A549 (cell line): Measurements from ENCODE around the gene ZNF793. TPM values are rescaled to one million over a fixed set of nuclear protein-coding genes. Genes with fewer than 3 reads are reported as not detected.

Source experiments
- ATAC-seq, 2 experiments: fragments of 200-7000 bp in 1 of 2; fragments of >200 bp in 1 of 2; cut with Nextera tagmentation in 1 of 2; cut with Tn5 transposase in 1 of 2; 3 replicates each; pipeline versions ENCODE4 v1.8.0 to v1.9.1; 2018 to 2020; ENCODE audit warnings: mild to moderate bottlenecking in 1 of 2, moderate library complexity in 1 of 2
- CTCF ChIA-PET: fragments of 300-600 bp; sonication (Branson Sonifier 250); formaldehyde crosslinking; extraction: SDS; loops from one replicate; lab custom pipeline; 2021; ENCODE audit warnings: antibody characterized with exemption, inconsistent platforms; lab: Yijun Ruan, JAX
- POLR2A ChIA-PET: fragments of 350-600 bp; formaldehyde crosslinking; extraction: SDS; loops from one replicate; lab custom pipeline; 2021; ENCODE audit warnings: antibody characterized with exemption, inconsistent platforms; lab: Yijun Ruan, JAX
- DNase-seq, 2 experiments: peaks; one replicate each; pipeline versions ENCODE4 v3.0.0 to v3.0.0-alpha.2; 2011 to 2016; ENCODE audit warnings: low read depth in 1 of 2, low spot score in 1 of 2
- FAIRE-seq: peaks from 2 replicates; lab custom pipeline; 2011; peaks lifted over from hg19 to GRCh38; lab: Jason Lieb, UNC
- H3K27ac ChIP-seq, 2 experiments: fragments of >200 bp; sonication (Bioruptor Twin); formaldehyde crosslinking; 3 replicates each; pipeline ENCODE4 v1.5.1; 2016 to 2017
- H3K4me1 ChIP-seq: fragments of >200 bp; sonication (Bioruptor Twin); formaldehyde crosslinking; 3 replicates; pipeline ENCODE4 v1.6.1; 2016
- H3K4me2 ChIP-seq: fragments of >200 bp; sonication (Bioruptor Twin); formaldehyde crosslinking; 3 replicates; pipeline ENCODE4 v1.6.1; 2016
- H3K4me3 ChIP-seq: fragments of >200 bp; sonication (Bioruptor Twin); formaldehyde crosslinking; 3 replicates; pipeline ENCODE4 v1.5.1; 2016
- H3K9me3 ChIP-seq: fragments of >200 bp; sonication (Bioruptor Twin); formaldehyde crosslinking; 3 replicates; pipeline ENCODE4 v1.6.1; 2016
- CBX2 ChIP-seq: fragments of 200-600 bp; sonication (generic); IDR thresholded peaks from 2 replicates; pipeline ENCODE4 v1.6.1; 2016; ENCODE audit warnings: low read depth, mild to moderate bottlenecking, borderline replicate concordance
- CEBPB ChIP-seq, 2 experiments: fragments of >200 bp in 1 of 2; sonication (Bioruptor Twin) in 1 of 2; formaldehyde crosslinking in 1 of 2; IDR thresholded peaks; 2 replicates each; pipeline ENCODE4 v1.6.1; 2012 to 2016
- ESRRA ChIP-seq: fragments of 150-350 bp; IDR thresholded peaks from 2 replicates; pipeline ENCODE4 v1.6.1; 2014; ENCODE audit warnings: mild to moderate bottlenecking, low read length, borderline replicate concordance
- FOSL2 ChIP-seq, 2 experiments: fragments of 450-650 bp in 1 of 2; fragments of >200 bp in 1 of 2; sonication (Bioruptor Twin) in 1 of 2; formaldehyde crosslinking; IDR thresholded peaks; 2 replicates each; pipeline versions ENCODE4 v1.5.0 to v1.6.1; 2016 to 2020; ENCODE audit warnings: mild to moderate bottlenecking in 1 of 2, moderate library complexity in 1 of 2
- GATA3 ChIP-seq: IDR thresholded peaks from 2 replicates; pipeline ENCODE4 v1.6.1; 2012; ENCODE audit warnings: borderline replicate concordance
- JUNB ChIP-seq: fragments of >200 bp; sonication (Bioruptor Twin); formaldehyde crosslinking; IDR thresholded peaks from 2 replicates; pipeline ENCODE4 v1.6.1; 2016
- NFE2L2 ChIP-seq: fragments of 150-350 bp; conservative IDR thresholded peaks from 2 replicates; pipeline ENCODE4 v1.6.1; 2014; ENCODE audit warnings: low read length
- NPAS2 ChIP-seq: fragments of 250-450 bp; sonication (Bioruptor Pico); IDR thresholded peaks from 2 replicates; pipeline ENCODE4 v1.8.0; 2022; ENCODE audit warnings: mild to moderate bottlenecking, moderate library complexity, borderline replicate concordance
- RARB ChIP-seq: fragments of 250-450 bp; sonication (Bioruptor Pico); IDR thresholded peaks from 2 replicates; pipeline ENCODE4 v1.8.0; 2021; ENCODE audit warnings: mild to moderate bottlenecking, moderate library complexity
- RFX5 ChIP-seq: fragments of 450-650 bp; IDR thresholded peaks from 2 replicates; pipeline ENCODE4 v1.7.1; 2014; ENCODE audit warnings: antibody characterized with exemption, mild to moderate bottlenecking, moderate library complexity
- SMC3 ChIP-seq: fragments of >200 bp; sonication (Bioruptor Twin); formaldehyde crosslinking; IDR thresholded peaks from 3 replicates; pipeline ENCODE4 v1.6.1; 2018; ENCODE audit warnings: inconsistent platforms
- SREBF2 ChIP-seq: fragments of 450-650 bp; IDR thresholded peaks from 2 replicates; pipeline ENCODE4 v1.6.1; 2014; ENCODE audit warnings: mild to moderate bottlenecking, moderate library complexity
- WGBS: methylation state at CpG from one replicate; pipeline ENCODE4 v1.1.6; 2017; ENCODE audit errors: missing lambda C conversion rate; 5-methylcytosine and 5-hydroxymethylcytosine counted together
- polyA plus RNA-seq, 4 experiments: library from polyadenylated mRNA; depleted of rRNA in 3 of 4; stranded (reverse); fragments of >200 nt; fragmentation: RNase III in 1 of 4; extraction: RNeasy Plus Mini Kit Qiagen cat#74134 plus additional on column Dnase treatment in 1 of 4; gene quantifications; 2 replicates in 3 of 4; 3 replicates in 1 of 4; pipeline ENCODE4 v1.2.3, GENCODE V29; 2011 to 2017
- TF ChIP-seq, protein P1 (sequence below): IDR thresholded peaks from 2 replicates; pipeline ENCODE4 v1.6.1; 2012
- TF ChIP-seq, protein P2 (sequence below): IDR thresholded peaks from 2 replicates; pipeline ENCODE4 v1.6.1; 2012; ENCODE audit warnings: low read depth, borderline replicate concordance
- TF ChIP-seq, protein P3 (sequence below): fragments of 200-600 bp; sonication (generic); IDR thresholded peaks from 2 replicates; pipeline ENCODE4 v1.6.1; 2016; ENCODE audit warnings: antibody characterized with exemption, mild to moderate bottlenecking, moderate library complexity
- TF ChIP-seq, protein P4 (sequence below): fragments of 250-450 bp; sonication (Bioruptor Pico); IDR thresholded peaks from 2 replicates; pipeline ENCODE4 v1.5.0; 2020; ENCODE audit warnings: low read depth, mild to moderate bottlenecking, moderate library complexity
- TF ChIP-seq, protein P5 (sequence below): fragments of >200 bp; sonication (Bioruptor Twin); formaldehyde crosslinking; IDR thresholded peaks from 2 replicates; pipeline ENCODE4 v1.6.1; 2016

The ZNF793 gene
- polyA plus RNA-seq, 2 of the 4 experiments (the other 2 are of a cell fraction) = 0.12 to 0.17 TPM

DNA sequence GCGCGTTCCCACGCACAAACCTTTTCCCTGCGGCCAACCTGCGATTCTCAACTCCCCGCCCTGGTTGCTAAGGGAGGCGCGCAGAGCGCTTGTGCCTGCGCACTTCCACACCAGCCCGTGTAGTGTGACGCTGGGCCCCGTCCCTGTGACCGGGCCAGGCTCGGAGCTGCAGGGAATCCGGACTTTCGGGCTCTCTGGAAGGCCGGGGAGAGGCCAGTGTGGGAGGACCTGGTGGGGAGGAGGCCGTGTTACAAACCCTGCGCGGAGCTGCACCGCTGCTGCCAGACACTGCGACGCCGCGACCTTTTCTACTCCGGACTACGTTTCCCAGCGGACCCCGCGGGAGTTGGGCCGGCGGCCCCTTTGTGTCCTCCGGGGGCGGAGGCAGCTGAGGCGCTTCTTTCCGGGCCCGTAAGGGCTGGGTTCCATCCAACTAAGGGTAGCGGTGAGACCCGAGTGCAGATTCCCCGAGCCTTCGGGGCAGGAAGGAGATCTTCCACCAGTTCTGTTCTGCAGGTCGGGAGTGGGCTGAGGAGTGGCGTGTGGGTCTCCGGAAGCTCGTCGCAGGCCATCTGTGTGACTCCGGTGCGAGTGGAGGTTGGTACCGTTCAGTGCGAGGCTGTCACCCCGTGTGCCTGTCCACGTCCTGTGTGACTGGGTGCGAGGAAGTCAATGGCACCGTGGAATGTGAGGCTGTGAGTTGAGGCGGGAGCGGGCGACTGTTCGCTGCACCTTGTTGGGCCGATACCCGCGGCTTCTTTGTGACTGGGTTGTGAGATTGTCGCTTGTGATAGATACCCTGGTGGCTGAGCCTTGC is 37.6 kb upstream of the ZNF793 start, which contains the start of gene ZNF570 (continued):
- TF ChIP-seq, protein P1, sequence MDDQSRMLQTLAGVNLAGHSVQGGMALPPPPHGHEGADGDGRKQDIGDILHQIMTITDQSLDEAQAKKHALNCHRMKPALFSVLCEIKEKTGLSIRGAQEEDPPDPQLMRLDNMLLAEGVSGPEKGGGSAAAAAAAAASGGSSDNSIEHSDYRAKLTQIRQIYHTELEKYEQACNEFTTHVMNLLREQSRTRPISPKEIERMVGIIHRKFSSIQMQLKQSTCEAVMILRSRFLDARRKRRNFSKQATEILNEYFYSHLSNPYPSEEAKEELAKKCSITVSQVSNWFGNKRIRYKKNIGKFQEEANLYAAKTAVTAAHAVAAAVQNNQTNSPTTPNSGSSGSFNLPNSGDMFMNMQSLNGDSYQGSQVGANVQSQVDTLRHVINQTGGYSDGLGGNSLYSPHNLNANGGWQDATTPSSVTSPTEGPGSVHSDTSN = 0 out of 2 replicates have a peak, but pooled peaks have one; percentile 46
- TF ChIP-seq, protein P2, sequence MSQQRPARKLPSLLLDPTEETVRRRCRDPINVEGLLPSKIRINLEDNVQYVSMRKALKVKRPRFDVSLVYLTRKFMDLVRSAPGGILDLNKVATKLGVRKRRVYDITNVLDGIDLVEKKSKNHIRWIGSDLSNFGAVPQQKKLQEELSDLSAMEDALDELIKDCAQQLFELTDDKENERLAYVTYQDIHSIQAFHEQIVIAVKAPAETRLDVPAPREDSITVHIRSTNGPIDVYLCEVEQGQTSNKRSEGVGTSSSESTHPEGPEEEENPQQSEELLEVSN = peak; percentile 76
- TF ChIP-seq FOSL2 (IDR thresholded peaks at IDR 0.05) (no peak), FOSL2 (CRISPR knock-in tag; IDR thresholded peaks at IDR 0.05) (peak; percentile 10; the same call in 1 of the 2 replicates)
- TF ChIP-seq, protein P3, sequence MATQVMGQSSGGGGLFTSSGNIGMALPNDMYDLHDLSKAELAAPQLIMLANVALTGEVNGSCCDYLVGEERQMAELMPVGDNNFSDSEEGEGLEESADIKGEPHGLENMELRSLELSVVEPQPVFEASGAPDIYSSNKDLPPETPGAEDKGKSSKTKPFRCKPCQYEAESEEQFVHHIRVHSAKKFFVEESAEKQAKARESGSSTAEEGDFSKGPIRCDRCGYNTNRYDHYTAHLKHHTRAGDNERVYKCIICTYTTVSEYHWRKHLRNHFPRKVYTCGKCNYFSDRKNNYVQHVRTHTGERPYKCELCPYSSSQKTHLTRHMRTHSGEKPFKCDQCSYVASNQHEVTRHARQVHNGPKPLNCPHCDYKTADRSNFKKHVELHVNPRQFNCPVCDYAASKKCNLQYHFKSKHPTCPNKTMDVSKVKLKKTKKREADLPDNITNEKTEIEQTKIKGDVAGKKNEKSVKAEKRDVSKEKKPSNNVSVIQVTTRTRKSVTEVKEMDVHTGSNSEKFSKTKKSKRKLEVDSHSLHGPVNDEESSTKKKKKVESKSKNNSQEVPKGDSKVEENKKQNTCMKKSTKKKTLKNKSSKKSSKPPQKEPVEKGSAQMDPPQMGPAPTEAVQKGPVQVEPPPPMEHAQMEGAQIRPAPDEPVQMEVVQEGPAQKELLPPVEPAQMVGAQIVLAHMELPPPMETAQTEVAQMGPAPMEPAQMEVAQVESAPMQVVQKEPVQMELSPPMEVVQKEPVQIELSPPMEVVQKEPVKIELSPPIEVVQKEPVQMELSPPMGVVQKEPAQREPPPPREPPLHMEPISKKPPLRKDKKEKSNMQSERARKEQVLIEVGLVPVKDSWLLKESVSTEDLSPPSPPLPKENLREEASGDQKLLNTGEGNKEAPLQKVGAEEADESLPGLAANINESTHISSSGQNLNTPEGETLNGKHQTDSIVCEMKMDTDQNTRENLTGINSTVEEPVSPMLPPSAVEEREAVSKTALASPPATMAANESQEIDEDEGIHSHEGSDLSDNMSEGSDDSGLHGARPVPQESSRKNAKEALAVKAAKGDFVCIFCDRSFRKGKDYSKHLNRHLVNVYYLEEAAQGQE = no peak

DNA sequence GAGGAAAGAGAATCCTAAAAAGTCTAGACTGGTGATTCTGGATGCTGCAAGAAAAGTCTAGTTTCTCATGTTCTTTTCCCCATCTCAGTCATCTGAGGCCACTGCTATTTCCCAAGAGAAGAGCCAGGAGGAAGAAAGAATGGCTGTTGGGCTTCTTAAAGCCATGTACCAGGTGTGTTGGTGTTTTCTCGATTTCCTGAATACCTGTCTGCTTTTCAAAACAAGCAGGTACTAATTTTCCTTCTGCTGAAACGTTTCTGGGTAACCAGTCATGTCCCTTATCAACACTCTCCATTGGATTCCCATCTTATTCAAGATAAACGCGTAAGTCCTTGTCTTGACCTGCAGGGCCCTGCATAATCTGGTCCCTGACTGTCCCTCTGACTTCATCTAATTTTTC is 36.5 kb upstream of the ZNF793 start:
- Histone ChIP-seq H3K4me2 (peak overlapping the region; percentile 71), H3K9me3 (peaks cover 77% of the 10 kb centered on the region), H3K4me3 (no peak overlapping the region), H3K27ac (no peak overlapping the region), H3K4me1 (no peaks in the 10 kb centered on the region)
- FAIRE-seq (peak; percentile 28), ATAC-seq (no peak), DNase-seq (no peak)
- POLR2A ChIA-PET = interaction anchor here (0.6 to 0.7 kb wide), 2 partner anchors 253 to 1294 kb away, joined by 4 to 5 read pairs; no protein-coding TSS in a partner anchor
- CTCF ChIA-PET = interaction anchor here (0.6 to 0.7 kb wide), 3 partner anchors 14 to 544 kb away, joined by 3 to 6 read pairs (median 4); no protein-coding TSS in a partner anchor
- WGBS = 66% methylated on average over 4 of the region's 4 CpGs
- no peak for TF ChIP-seq NPAS2
- TF ChIP-seq, protein P4, sequence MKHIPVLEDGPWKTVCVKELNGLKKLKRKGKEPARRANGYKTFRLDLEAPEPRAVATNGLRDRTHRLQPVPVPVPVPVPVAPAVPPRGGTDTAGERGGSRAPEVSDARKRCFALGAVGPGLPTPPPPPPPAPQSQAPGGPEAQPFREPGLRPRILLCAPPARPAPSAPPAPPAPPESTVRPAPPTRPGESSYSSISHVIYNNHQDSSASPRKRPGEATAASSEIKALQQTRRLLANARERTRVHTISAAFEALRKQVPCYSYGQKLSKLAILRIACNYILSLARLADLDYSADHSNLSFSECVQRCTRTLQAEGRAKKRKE (CRISPR knock-in tag) = no peak
- no peak for TF ChIP-seq GATA3
- TF ChIP-seq, protein P5, sequence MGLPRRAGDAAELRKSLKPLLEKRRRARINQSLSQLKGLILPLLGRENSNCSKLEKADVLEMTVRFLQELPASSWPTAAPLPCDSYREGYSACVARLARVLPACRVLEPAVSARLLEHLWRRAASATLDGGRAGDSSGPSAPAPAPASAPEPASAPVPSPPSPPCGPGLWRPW = no peak
- no peak for TF ChIP-seq JUNB
- TF ChIP-seq ESRRA = no peak
- TF ChIP-seq SMC3 = no peak
- no peak for TF ChIP-seq RARB (CRISPR knock-in tag)
- no peak for TF ChIP-seq NFE2L2
- no peak for TF ChIP-seq CEBPB (IDR thresholded peaks at IDR 0.05)
- TF ChIP-seq RFX5 = no peak
- TF ChIP-seq SREBF2 = no peak
- no peak for TF ChIP-seq FOSL2 (IDR thresholded peaks at IDR 0.05)
- no peak for TF ChIP-seq FOSL2 (CRISPR knock-in tag; IDR thresholded peaks at IDR 0.05)
- no peak for TF ChIP-seq CBX2
- TF ChIP-seq, protein P3 = no peak
